ENCODE measurements around the gene NRIP3.

NRIP3 gene

GRCh38 chr11:8956860-8957259, 46.9 kb downstream of the NRIP3 start:
- Histone ChIP-seq H3K4me3 (ENCODE audit: low read length) (no peak overlapping the region), H3K79me2 (ENCODE audit: control insufficient read depth, low read length) (peaks cover 31% of the 10 kb centered on the region), H3K36me3 (ENCODE audit: control insufficient read depth, low read length) (peaks cover 30% of the 10 kb centered on the region), H3K27me3 (ENCODE audit: control insufficient read depth, low read length) (no peaks in the 10 kb centered on the region), H3K4me2 (ENCODE audit: low read length) (no peak overlapping the region), H4K20me1 (ENCODE audit: control insufficient read depth, insufficient read depth, low read depth, low read length) (0 out of 2 replicates have a peak, but pooled peaks cover 3% of the 10 kb centered on the region), H3K9me2 (replicated peaks; ENCODE audit: control insufficient read depth, low read length) (no peaks in the 10 kb centered on the region), H3K27ac (ENCODE audit: low read depth, low read length) (no peak overlapping the region), H3F3A (ENCODE audit: control insufficient read depth, insufficient read depth) (no peaks in the 10 kb centered on the region), H3K9me3 (ENCODE audit: control insufficient read depth, insufficient read depth, low read length) (no peaks in the 10 kb centered on the region), H3K4me1 (ENCODE audit: control insufficient read depth, low read length) (0 out of 2 replicates have a peak, but pooled peaks cover 6% of the 10 kb centered on the region)
- TF ChIP-seq EZH2phosphoT487 (IDR thresholded peaks at IDR 0.05; ENCODE audit: borderline replicate concordance, low read length) (no peak), CTCF (IDR thresholded peaks at IDR 0.05; ENCODE audit: low read depth, low read length, poor library complexity, severe bottlenecking) (no peak)

GRCh38 chr11:8948886-8949285, 54.9 kb downstream of the NRIP3 start:
- H3K27ac ChIP-seq (ENCODE audit: low read depth, low read length): no peak overlapping the region
- no peak overlapping the region for H3K4me2 ChIP-seq (ENCODE audit: low read length)
- H3K4me1 ChIP-seq (ENCODE audit: control insufficient read depth, low read length): no peaks in the 10 kb centered on the region
- H3F3A ChIP-seq (ENCODE audit: control insufficient read depth, insufficient read depth): no peaks in the 10 kb centered on the region
- no peak overlapping the region for H3K4me3 ChIP-seq (ENCODE audit: low read length)
- peaks cover 46% of the 10 kb centered on the region for H3K36me3 ChIP-seq (ENCODE audit: control insufficient read depth, low read length)
- TF ChIP-seq CTCF (IDR thresholded peaks at IDR 0.05; ENCODE audit: low read depth, low read length, poor library complexity, severe bottlenecking): no peak
- TF ChIP-seq EZH2phosphoT487 (IDR thresholded peaks at IDR 0.05; ENCODE audit: borderline replicate concordance, low read length): no peak
- no peaks in the 10 kb centered on the region for H3K27me3 ChIP-seq (ENCODE audit: control insufficient read depth, low read length)
- no peaks in the 10 kb centered on the region for H3K9me2 ChIP-seq (replicated peaks; ENCODE audit: control insufficient read depth, low read length)
- no peaks in the 10 kb centered on the region for H4K20me1 ChIP-seq (ENCODE audit: control insufficient read depth, insufficient read depth, low read depth, low read length)
- no peaks in the 10 kb centered on the region for H3K9me3 ChIP-seq (ENCODE audit: control insufficient read depth, insufficient read depth, low read length)
- no peaks in the 10 kb centered on the region for H3K79me2 ChIP-seq (ENCODE audit: control insufficient read depth, low read length)

- TF ChIP-seq CTCF (IDR thresholded peaks at IDR 0.05; ENCODE audit: low read depth, low read length, poor library complexity, severe bottlenecking) (no peak), EZH2phosphoT487 (IDR thresholded peaks at IDR 0.05; ENCODE audit: borderline replicate concordance, low read length) (no peak)
- Histone ChIP-seq H3K9me3 (ENCODE audit: control insufficient read depth, insufficient read depth, low read length) (no peaks in the 10 kb centered on the region), H3K79me2 (ENCODE audit: control insufficient read depth, low read length) (no peaks in the 10 kb centered on the region), H3K4me3 (ENCODE audit: low read length) (no peak overlapping the region), H3K36me3 (ENCODE audit: control insufficient read depth, low read length) (peaks cover 34% of the 10 kb centered on the region), H4K20me1 (ENCODE audit: control insufficient read depth, insufficient read depth, low read depth, low read length) (no peaks in the 10 kb centered on the region), H3K4me2 (ENCODE audit: low read length) (no peak overlapping the region), H3K4me1 (ENCODE audit: control insufficient read depth, low read length) (no peaks in the 10 kb centered on the region), H3K27ac (ENCODE audit: low read depth, low read length) (no peak overlapping the region), H3K27me3 (ENCODE audit: control insufficient read depth, low read length) (peaks cover 6% of the 10 kb centered on the region), H3K9me2 (replicated peaks; ENCODE audit: control insufficient read depth, low read length) (no peaks in the 10 kb centered on the region), H3F3A (ENCODE audit: control insufficient read depth, insufficient read depth) (no peaks in the 10 kb centered on the region)
Observed at GRCh38 chr11:8947230-8947943, 56.4 kb downstream of the NRIP3 start.

Data from DOHH2 (cell line).